Ectodermal cell (in vitro differentiated cells): ENCODE data around the gene SNAPC1.

Source experiments
- H3K27ac ChIP-seq: 2 replicates; pipeline ENCODE4 v1.7.0; 2013; ENCODE audit warnings: mild to moderate bottlenecking, low read depth, low read length; ENCODE audit not compliant: insufficient read depth, poor library complexity, severe bottlenecking
- H3K27me3 ChIP-seq: 2 replicates; pipeline ENCODE4 v1.7.0; 2013; ENCODE audit warnings: mild to moderate bottlenecking, low read length; ENCODE audit not compliant: insufficient read depth, control insufficient read depth, poor library complexity, severe bottlenecking
- H3K36me3 ChIP-seq: one replicate; pipeline ENCODE4 v1.7.0; 2013; ENCODE audit warnings: low read length; ENCODE audit not compliant: control insufficient read depth, insufficient read depth
- H3K4me1 ChIP-seq: one replicate; pipeline ENCODE4 v1.7.0; 2013; ENCODE audit warnings: low read length; ENCODE audit not compliant: control insufficient read depth, insufficient read depth
- H3K4me3 ChIP-seq: 2 replicates; pipeline ENCODE4 v1.7.0; 2013; ENCODE audit warnings: low read depth, low read length, control low read depth; ENCODE audit not compliant: insufficient read depth
- H3K9me3 ChIP-seq: 2 replicates; pipeline ENCODE4 v1.7.0; 2013; ENCODE audit warnings: mild to moderate bottlenecking, low read length, moderate library complexity; ENCODE audit not compliant: control insufficient read depth
- WGBS, 2 experiments: methylation state at CpG; one replicate each; pipeline ENCODE4 v1.1.7; 2013; ENCODE audit warnings: missing lambda C conversion rate in 2 of 2; 5-methylcytosine and 5-hydroxymethylcytosine counted together

Gene SNAPC1

GRCh38 chr14:61837336-61838229 is 75.4 kb downstream of the SNAPC1 start:
- WGBS, 2 experiments: 41 to 48% methylated on average over 10 of the region's 10 CpGs
- Histone ChIP-seq H3K4me3 (no peak overlapping the region), H3K4me1 (no peaks in the 10 kb centered on the region), H3K9me3 (no peaks in the 10 kb centered on the region), H3K36me3 (no peaks in the 10 kb centered on the region), H3K27ac (no peak overlapping the region), H3K27me3 (no peaks in the 10 kb centered on the region)

DNA sequence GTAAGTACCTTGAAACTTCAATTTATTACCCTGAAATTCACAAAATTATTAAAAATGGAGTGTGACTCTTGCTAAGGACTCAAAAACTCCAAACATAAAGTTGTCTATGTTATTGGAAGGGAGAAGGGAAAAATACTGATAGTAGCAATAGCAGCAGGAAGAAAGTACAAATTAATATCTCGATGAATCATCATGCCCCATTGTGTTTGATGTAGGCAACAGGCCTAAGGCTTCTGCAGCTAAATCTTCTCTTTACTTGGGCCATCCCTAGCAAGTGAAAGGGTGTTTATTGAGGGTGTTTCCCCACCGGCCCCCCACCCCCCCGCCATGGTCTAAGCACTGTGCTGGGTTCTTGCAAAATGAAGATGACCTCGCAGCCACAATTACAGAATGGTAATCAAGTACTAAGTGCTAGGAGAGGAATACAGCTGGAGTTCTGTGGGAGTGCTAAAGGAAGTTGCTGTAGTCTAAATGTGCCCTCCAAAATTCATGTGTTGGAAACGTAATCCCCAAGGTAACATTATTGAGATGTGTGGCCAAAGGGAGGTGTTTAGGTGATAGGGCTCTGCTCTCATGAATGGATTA is 76.5 kb downstream of the SNAPC1 start:
- no peak overlapping the region for H3K4me3 ChIP-seq
- no peaks in the 10 kb centered on the region for H3K27me3 ChIP-seq
- no peak overlapping the region for H3K27ac ChIP-seq
- no peaks in the 10 kb centered on the region for H3K36me3 ChIP-seq
- no peaks in the 10 kb centered on the region for H3K4me1 ChIP-seq
- WGBS, 2 experiments: 93 to 94% methylated on average over 5 of the region's 5 CpGs
- no peaks in the 10 kb centered on the region for H3K9me3 ChIP-seq

DNA sequence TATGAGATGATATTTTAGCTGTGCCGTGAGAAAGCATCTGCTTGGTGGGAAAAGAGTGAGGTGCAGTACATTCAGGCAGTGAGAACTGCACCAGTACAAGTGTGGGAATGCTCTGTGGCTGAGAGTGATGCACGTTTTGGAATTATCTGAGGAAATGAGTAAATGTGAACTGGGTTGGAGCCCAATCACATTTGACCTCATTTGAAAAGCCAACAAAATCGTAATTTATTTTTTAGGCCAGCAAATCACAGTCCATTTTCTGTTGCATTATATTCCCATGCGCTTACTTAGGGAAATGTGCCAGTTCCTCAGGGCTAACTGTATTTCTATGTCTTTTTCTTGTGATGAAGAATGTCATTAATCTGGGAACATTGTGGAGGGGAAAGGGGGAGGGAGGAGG is 77.3 kb downstream of the SNAPC1 start:
- H3K4me1 ChIP-seq: no peaks in the 10 kb centered on the region
- no peak overlapping the region for H3K4me3 ChIP-seq
- H3K27me3 ChIP-seq: no peaks in the 10 kb centered on the region
- no peaks in the 10 kb centered on the region for H3K36me3 ChIP-seq
- WGBS, 2 experiments: 86 to 88% methylated on average over 4 of the region's 4 CpGs
- H3K27ac ChIP-seq: no peak overlapping the region
- H3K9me3 ChIP-seq: no peaks in the 10 kb centered on the region

GRCh38 chr14:61841145-61841544 is 78.9 kb downstream of the SNAPC1 start:
- H3K27ac ChIP-seq: no peak overlapping the region

More at GRCh38 chr14:61841145-61841544, 78.9 kb downstream of the SNAPC1 start:
- Histone ChIP-seq H3K27me3 (no peaks in the 10 kb centered on the region), H3K4me3 (no peak overlapping the region), H3K4me1 (no peaks in the 10 kb centered on the region), H3K9me3 (no peaks in the 10 kb centered on the region), H3K36me3 (no peaks in the 10 kb centered on the region)
